IPS-11a (cell line): ENCODE measurements around the gene NRIP1.

Source experiments
- H3K4me3 ChIP-seq: one replicate; pipeline ENCODE4 v1.5.1; 2013; ENCODE audit warnings: low read depth, low read length, control low read depth

The NRIP1 gene

GRCh38 chr21:14926186-14926585, 138.6 kb downstream of the NRIP1 start:
- H3K4me3 ChIP-seq = no peak overlapping the region

- no peak overlapping the region for H3K4me3 ChIP-seq
Measured at GRCh38 chr21:14923468-14923867, 141.3 kb downstream of the NRIP1 start.

DNA sequence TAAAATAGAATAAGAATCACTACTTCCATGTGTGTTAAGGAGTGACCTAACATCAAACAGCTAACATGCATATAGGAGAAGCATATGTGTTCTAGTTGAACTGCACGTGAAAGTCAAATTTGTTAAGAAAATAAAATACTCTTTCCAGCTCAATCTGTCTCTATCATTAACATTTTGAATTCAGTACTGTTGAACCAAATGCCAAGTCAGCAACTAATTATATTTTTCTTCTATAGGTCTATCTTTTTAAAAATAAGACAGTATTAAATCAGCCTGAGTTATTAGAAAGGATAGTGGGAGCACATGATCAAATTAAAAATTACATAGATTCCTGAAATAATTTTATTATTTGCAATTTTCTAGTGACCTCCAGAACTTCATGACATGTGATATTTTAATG, 141.8 kb downstream of the NRIP1 start:
- no peak overlapping the region for H3K4me3 ChIP-seq

DNA sequence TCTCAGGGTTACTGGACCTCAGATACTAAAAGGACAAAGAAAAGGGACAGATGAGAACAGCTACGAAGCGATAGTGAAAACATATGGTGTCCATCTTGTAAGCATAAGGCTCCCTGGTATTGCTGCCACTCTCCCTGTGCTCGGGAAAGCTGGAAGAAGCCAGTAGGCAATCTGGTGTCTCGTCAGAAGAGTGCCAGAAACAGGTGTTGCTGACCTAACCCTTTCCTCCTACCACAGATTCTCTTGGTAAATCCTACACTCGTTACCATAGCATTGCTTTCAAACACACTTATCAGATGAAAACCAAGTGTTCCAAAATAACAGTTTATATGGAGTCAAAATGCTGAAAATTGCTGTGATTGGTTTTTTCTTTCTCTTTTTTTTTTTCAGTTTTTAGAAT, 146.3 kb downstream of the NRIP1 start:
- H3K4me3 ChIP-seq = no peak overlapping the region

DNA sequence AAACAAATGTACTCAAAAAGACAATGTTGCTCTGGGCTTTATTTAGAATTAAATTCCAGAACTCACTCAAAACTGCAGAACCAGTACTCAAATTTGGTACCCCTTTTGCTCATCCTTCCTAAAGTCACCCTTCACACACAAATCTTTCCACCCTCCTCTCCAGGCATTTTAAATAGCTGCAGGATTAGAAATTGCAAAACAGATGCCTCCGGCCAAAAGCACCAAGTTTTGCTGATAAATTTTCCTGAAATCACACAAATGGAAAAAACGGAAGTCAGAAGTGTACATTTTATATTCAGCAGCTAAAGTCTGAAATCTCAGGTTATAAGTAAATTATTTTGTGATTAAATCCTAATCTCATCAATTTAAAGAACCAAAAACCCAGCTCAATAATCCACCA, 147.0 kb downstream of the NRIP1 start:
- H3K4me3 ChIP-seq = no peak overlapping the region

DNA sequence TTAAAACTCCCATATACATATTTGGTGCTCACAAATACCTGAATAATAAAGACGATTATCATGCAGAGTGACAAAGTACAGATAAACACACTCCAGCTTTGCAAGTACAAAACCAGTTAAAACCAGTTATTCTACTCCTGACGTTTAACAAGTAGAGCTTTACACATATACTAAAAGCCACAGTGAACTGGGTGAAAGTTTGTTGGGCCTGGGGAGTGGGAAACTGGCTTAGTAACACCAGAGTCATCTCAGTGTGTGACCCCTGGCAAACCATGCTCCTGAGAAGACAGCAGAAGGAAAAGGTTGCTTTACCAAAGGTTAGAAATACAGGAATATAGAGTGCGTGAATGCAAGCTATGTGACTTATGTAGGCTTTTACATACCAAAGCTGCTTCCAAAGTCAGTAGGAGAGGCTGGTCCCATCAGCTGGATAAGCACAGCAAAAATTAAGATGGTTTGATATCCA, 148.1 kb downstream of the NRIP1 start:
- no peak overlapping the region for H3K4me3 ChIP-seq

DNA sequence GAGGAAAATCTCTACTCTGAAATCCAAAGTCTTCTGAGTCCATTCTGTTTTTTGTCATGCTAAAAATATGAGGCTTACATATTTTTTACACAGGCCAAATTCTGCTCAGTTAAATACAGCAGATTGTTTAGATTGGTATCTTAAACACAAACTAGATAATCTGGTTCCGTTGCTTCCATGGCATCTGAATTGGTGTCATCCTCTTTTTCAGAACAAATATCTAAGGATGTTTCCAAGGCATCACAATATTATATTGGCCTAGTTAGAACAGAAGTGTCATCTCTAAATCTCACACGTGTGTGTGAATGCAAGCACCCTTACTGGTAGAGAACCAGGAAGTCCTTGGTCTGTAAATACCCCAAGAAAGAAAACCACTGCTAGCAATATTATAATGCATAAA, 151.2 kb downstream of the NRIP1 start:
- H3K4me3 ChIP-seq = no peak overlapping the region

DNA sequence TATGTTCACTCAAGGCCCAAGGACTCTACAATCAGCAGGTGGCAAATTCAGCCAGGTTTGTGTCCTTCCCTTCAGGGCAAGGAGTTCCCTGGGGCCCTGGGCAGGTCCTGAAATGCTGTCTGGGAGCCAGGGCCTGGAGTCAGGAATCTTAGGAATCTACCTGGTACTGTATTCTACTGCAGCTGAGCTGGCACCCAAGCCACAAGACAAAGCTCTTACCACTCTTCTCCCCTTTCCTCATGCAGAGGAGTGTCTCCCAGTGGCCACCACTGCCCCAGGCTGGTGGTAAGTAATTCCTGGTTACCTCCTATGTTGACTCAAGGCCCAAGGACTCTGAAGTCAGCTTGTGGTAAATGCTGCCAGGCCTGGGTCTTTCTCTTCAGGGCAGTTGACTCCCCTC, 153.4 kb downstream of the NRIP1 start:
- no peak overlapping the region for H3K4me3 ChIP-seq
